HepG2 (cell line): ENCODE results near the gene XCR1. TPM values are rescaled to one million over a fixed set of nuclear protein-coding genes. Genes with fewer than 3 reads are reported as not detected.
A peak's percentile ranks its signal among the peaks of the same experiment; 100 is the strongest.

Experiments
- DNMT1 ChIP-seq: sonication (generic); formaldehyde crosslinking; IDR thresholded peaks from 2 replicates; pipeline ENCODE4 v1.5.1; 2020; ENCODE audit warnings: mild to moderate bottlenecking, missing genetic modification reagents
- EED ChIP-seq: sonication (generic); formaldehyde crosslinking; IDR thresholded peaks from 2 replicates; pipeline ENCODE4 v1.5.0; 2020; ENCODE audit warnings: mild to moderate bottlenecking, missing genetic modification reagents
- HNRNPH1 ChIP-seq: fragments of 200-400 bp; formaldehyde crosslinking; optimal IDR thresholded peaks from 2 replicates; pipeline ENCODE3; 2017; ENCODE audit warnings: mild to moderate bottlenecking, low read depth, low read length
- PAX8 ChIP-seq: sonication (generic); formaldehyde crosslinking; IDR thresholded peaks from 2 replicates; pipeline ENCODE4 v1.8.0; 2022; ENCODE audit warnings: mild to moderate bottlenecking, missing genetic modification reagents, borderline replicate concordance
- SOX13 ChIP-seq, 3 experiments: fragments of 450-650 bp in 1 of 3; sonication (generic) in 1 of 3; formaldehyde crosslinking in 1 of 3; IDR thresholded peaks in 2 of 3; conservative IDR thresholded peaks in 1 of 3; 2 replicates each; pipeline versions ENCODE4 v1.5.0 to v1.6.1; 2016 to 2020; ENCODE audit warnings: antibody characterized with exemption in 1 of 3, mild to moderate bottlenecking in 1 of 3, missing compliant biosample characterization in 1 of 3, missing genetic modification reagents in 1 of 3, moderate library complexity in 1 of 3
- SRY ChIP-seq: sonication (generic); formaldehyde crosslinking; IDR thresholded peaks from 2 replicates; pipeline ENCODE4 v1.8.0; 2022; ENCODE audit warnings: mild to moderate bottlenecking, missing genetic modification reagents
- SUZ12 ChIP-seq: fragments of 150-350 bp; IDR thresholded peaks from 2 replicates; pipeline ENCODE4 v1.6.1; 2014; ENCODE audit warnings: low read depth, low read length
- TOE1 ChIP-seq: sonication (generic); formaldehyde crosslinking; IDR thresholded peaks from 2 replicates; pipeline ENCODE4 v1.4.0; 2020; ENCODE audit warnings: mild to moderate bottlenecking, missing genetic modification reagents
- TOPORS ChIP-seq: sonication (generic); formaldehyde crosslinking; IDR thresholded peaks from 2 replicates; pipeline ENCODE4 v1.8.0; 2023; ENCODE audit warnings: mild to moderate bottlenecking, missing genetic modification reagents
- YEATS2 ChIP-seq: sonication (generic); formaldehyde crosslinking; IDR thresholded peaks from 2 replicates; pipeline ENCODE4 v1.4.0; 2020; ENCODE audit warnings: missing genetic modification reagents, borderline replicate concordance
- ZFP62 ChIP-seq: sonication (generic); formaldehyde crosslinking; IDR thresholded peaks from 2 replicates; pipeline ENCODE4 v1.4.0; 2020; ENCODE audit warnings: missing genetic modification reagents
- ZNF589 ChIP-seq: sonication (generic); formaldehyde crosslinking; conservative IDR thresholded peaks from 2 replicates; pipeline ENCODE4 v1.8.0; 2022; ENCODE audit warnings: mild to moderate bottlenecking, moderate library complexity, missing genetic modification reagents
- polyA plus RNA-seq, 8 experiments: library from polyadenylated mRNA; depleted of rRNA in 3 of 8; stranded (reverse) in 7 of 8; unstranded in 1 of 8; fragments of >200 nt; fragmentation: Illumina TruSeq in 4 of 8; extraction: Trizol in 4 of 8; gene quantifications; 2 replicates each; pipeline versions ENCODE4 v1.2.1 to v1.2.3, GENCODE V29; 2011 to 2016; ENCODE audit warnings: low read depth in 4 of 8, missing spikeins in 1 of 8, mixed read lengths in 1 of 8; ENCODE audit not compliant: insufficient read depth in 1 of 8
- total RNA-seq, 5 experiments: library from RNA; depleted of rRNA; stranded (reverse); fragments of >200 nt; fragmentation: Illumina TruSeq; extraction: Trizol; gene quantifications; 2 replicates each; pipeline ENCODE4 v1.2.3, GENCODE V29; 2016; ENCODE audit warnings: low read depth in 1 of 5
- TF ChIP-seq, protein P1 (sequence below): sonication (generic); formaldehyde crosslinking; IDR thresholded peaks from 2 replicates; pipeline ENCODE4 v1.5.0; 2020; ENCODE audit warnings: mild to moderate bottlenecking, missing genetic modification reagents, borderline replicate concordance
- TF ChIP-seq, protein P2 (sequence below): sonication (generic); formaldehyde crosslinking; IDR thresholded peaks from 2 replicates; pipeline ENCODE4 v1.5.1; 2020; ENCODE audit warnings: missing genetic modification reagents, mild to moderate bottlenecking, borderline replicate concordance
- TF ChIP-seq, protein P3 (sequence below): sonication (generic); IDR thresholded peaks from 2 replicates; pipeline ENCODE4 v1.6.1; 2016; ENCODE audit warnings: low read depth, borderline replicate concordance
- TF ChIP-seq, protein P4 (sequence below): sonication (generic); formaldehyde crosslinking; IDR thresholded peaks from 2 replicates; pipeline ENCODE4 v1.4.0; 2020; ENCODE audit warnings: missing genetic modification reagents, borderline replicate concordance
- TF ChIP-seq, protein P5 (sequence below): sonication (generic); formaldehyde crosslinking; IDR thresholded peaks from 2 replicates; pipeline ENCODE4 v1.5.1; 2020; ENCODE audit warnings: mild to moderate bottlenecking, missing genetic modification reagents, borderline replicate concordance

Gene XCR1
- total and polyA plus RNA-seq, 2 of the 13 experiments (the other 11 are each of a cell fraction or from before 2014, with no cell fraction given) = not detected

DNA sequence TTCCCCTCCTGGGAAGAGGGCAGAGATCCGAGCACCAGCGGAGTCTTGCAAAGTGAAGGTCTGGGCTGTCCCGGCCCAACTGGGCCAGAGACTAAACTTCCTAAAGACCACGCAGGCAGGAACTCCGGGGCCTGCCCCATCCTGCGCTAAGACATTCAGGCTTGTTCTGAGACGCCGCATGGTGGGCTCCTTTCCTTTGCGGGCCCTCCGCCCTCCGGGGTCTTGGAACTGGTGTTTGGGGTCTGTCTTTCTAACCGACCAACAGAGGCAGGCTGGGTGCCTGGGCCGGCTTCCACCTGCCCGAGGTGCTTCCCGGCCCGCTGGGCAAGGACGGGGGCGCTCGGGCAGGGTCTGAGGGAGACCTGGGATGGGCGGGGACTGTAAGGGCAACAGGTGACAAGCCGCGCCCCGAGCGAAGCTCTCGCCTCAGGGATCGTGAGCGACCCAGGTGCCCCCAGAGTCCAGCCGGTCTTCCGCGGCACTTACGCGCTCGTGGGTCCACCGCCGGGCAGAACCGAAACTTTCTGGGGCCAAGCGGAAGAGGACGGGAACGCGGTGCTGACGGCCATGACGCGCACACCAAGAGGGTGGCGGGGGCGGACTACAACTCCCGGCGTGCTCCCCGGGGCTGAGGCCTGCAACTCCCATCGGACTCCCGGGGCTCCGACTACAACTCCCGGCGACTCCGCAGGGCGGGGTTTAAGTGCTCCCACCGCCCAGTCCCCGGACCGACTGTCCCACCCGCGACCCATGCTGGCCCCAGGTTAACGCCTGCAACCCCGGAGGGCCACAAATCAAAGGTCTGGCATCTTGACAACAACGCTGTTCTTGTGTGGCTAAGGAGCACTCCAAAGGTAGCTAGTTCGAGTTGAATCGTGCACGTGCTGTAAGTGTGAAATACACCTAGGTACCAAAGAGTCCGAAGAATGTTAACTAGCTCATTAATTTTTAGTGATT is 31.8 kb downstream of the XCR1 start, which contains the start of gene FYCO1 (continued):
- TF ChIP-seq, protein P1, sequence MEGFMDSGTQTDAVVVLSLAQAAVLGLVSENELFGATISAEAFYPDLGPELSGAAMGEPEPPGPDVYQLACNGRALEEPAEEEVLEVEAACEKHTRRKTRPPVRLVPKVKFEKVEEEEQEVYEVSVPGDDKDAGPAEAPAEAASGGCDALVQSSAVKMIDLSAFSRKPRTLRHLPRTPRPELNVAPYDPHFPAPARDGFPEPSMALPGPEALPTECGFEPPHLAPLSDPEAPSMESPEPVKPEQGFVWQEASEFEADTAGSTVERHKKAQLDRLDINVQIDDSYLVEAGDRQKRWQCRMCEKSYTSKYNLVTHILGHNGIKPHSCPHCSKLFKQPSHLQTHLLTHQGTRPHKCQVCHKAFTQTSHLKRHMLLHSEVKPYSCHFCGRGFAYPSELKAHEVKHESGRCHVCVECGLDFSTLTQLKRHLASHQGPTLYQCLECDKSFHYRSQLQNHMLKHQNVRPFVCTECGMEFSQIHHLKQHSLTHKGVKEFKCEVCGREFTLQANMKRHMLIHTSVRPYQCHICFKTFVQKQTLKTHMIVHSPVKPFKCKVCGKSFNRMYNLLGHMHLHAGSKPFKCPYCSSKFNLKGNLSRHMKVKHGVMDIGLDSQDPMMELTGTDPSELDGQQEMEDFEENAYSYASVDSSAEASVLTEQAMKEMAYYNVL (CRISPR knock-in tag) = 0 out of 2 replicates have a peak, but pooled peaks have one; percentile 60
- TF ChIP-seq, protein P2, sequence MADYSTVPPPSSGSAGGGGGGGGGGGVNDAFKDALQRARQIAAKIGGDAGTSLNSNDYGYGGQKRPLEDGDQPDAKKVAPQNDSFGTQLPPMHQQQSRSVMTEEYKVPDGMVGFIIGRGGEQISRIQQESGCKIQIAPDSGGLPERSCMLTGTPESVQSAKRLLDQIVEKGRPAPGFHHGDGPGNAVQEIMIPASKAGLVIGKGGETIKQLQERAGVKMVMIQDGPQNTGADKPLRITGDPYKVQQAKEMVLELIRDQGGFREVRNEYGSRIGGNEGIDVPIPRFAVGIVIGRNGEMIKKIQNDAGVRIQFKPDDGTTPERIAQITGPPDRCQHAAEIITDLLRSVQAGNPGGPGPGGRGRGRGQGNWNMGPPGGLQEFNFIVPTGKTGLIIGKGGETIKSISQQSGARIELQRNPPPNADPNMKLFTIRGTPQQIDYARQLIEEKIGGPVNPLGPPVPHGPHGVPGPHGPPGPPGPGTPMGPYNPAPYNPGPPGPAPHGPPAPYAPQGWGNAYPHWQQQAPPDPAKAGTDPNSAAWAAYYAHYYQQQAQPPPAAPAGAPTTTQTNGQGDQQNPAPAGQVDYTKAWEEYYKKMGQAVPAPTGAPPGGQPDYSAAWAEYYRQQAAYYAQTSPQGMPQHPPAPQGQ (CRISPR knock-in tag) = no peak
- peak; percentile 38; the same call in 1 of the 2 replicates for TF ChIP-seq YEATS2
- TF ChIP-seq, protein P3, sequence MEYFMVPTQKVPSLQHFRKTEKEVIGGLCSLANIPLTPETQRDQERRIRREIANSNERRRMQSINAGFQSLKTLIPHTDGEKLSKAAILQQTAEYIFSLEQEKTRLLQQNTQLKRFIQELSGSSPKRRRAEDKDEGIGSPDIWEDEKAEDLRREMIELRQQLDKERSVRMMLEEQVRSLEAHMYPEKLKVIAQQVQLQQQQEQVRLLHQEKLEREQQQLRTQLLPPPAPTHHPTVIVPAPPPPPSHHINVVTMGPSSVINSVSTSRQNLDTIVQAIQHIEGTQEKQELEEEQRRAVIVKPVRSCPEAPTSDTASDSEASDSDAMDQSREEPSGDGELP = peak; percentile 73; the same call in 1 of the 2 replicates
- no peak for TF ChIP-seq ZNF589 (CRISPR knock-in tag)
- TF ChIP-seq PAX8 (CRISPR knock-in tag) = no peak
- 0 out of 2 replicates have a peak, but pooled peaks have one; percentile 60 for TF ChIP-seq EED (CRISPR knock-in tag)
- no peak; the same call in 1 of the 2 replicates for TF ChIP-seq TOE1 (CRISPR knock-in tag)
- 0 out of 2 replicates have a peak, but pooled peaks have one; percentile 42 for TF ChIP-seq TOPORS (CRISPR knock-in tag)
- TF ChIP-seq, protein P4, sequence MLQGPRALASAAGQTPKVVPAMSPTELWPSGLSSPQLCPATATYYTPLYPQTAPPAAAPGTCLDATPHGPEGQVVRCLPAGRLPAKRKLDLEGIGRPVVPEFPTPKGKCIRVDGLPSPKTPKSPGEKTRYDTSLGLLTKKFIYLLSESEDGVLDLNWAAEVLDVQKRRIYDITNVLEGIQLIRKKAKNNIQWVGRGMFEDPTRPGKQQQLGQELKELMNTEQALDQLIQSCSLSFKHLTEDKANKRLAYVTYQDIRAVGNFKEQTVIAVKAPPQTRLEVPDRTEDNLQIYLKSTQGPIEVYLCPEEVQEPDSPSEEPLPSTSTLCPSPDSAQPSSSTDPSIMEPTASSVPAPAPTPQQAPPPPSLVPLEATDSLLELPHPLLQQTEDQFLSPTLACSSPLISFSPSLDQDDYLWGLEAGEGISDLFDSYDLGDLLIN (CRISPR knock-in tag) = no peak
- TF ChIP-seq DNMT1 (CRISPR knock-in tag) = 0 out of 2 replicates have a peak, but pooled peaks have one; percentile 75
- TF ChIP-seq, protein P5, sequence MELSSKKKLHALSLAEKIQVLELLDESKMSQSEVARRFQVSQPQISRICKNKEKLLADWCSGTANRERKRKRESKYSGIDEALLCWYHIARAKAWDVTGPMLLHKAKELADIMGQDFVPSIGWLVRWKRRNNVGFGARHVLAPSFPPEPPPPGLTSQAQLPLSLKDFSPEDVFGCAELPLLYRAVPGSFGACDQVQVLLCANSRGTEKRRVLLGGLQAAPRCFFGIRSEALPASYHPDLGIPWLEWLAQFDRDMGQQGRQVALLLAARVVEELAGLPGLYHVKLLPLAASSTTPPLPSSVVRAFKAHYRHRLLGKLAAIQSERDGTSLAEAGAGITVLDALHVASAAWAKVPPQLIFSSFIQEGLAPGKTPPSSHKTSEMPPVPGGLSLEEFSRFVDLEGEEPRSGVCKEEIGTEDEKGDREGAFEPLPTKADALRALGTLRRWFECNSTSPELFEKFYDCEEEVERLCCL (CRISPR knock-in tag) = peak; percentile 86
- TF ChIP-seq SOX13 (IDR thresholded peaks at IDR 0.05) = no peak
- TF ChIP-seq SOX13 (CRISPR knock-in tag; conservative IDR thresholded peaks at IDR 0.05 in 1 of 2, IDR thresholded peaks at IDR 0.05 in 1 of 2) = 0 out of 4 replicates have a peak, but pooled peaks of 1 of the 2 experiments have one; percentile 40
- TF ChIP-seq SUZ12 = peak; percentile 68
- 0 out of 2 replicates have a peak, but pooled peaks have one; percentile 53 for TF ChIP-seq SRY
- TF ChIP-seq ZFP62 (CRISPR knock-in tag) = no peak
- no peak for TF ChIP-seq HNRNPH1
